ENCODE results near the gene TMEM41A.

DNA sequence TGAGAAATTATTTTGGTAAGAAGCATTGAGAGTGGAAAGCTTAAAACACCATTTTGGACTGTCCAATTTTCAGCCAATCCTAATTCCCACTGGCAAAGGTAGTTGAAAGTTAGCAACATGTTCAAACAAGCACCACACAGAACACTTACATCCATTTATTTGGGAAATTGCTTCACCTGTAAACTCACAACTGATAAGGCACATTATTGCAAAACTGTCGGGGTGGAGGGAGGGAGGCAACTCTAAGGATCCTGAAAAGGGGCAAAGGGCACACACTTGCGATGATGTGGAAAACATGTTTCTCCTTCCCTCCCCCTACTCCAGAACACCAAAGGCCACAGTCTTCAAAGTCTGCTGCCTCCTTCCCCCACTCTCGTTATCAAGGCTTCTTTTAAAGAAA lies 9.4 kb downstream of the TMEM41A start:
- TF ChIP-seq NFIC (IDR thresholded peaks at IDR 0.05) (no peak), ZBTB7A (IDR thresholded peaks at IDR 0.05; ENCODE audit: low read depth) (no peak), EP300 (IDR thresholded peaks at IDR 0.05; ENCODE audit: borderline replicate concordance) (no peak), RAD21 (IDR thresholded peaks at IDR 0.05; ENCODE audit: low read depth) (no peak)
- TF ChIP-seq, protein P1, sequence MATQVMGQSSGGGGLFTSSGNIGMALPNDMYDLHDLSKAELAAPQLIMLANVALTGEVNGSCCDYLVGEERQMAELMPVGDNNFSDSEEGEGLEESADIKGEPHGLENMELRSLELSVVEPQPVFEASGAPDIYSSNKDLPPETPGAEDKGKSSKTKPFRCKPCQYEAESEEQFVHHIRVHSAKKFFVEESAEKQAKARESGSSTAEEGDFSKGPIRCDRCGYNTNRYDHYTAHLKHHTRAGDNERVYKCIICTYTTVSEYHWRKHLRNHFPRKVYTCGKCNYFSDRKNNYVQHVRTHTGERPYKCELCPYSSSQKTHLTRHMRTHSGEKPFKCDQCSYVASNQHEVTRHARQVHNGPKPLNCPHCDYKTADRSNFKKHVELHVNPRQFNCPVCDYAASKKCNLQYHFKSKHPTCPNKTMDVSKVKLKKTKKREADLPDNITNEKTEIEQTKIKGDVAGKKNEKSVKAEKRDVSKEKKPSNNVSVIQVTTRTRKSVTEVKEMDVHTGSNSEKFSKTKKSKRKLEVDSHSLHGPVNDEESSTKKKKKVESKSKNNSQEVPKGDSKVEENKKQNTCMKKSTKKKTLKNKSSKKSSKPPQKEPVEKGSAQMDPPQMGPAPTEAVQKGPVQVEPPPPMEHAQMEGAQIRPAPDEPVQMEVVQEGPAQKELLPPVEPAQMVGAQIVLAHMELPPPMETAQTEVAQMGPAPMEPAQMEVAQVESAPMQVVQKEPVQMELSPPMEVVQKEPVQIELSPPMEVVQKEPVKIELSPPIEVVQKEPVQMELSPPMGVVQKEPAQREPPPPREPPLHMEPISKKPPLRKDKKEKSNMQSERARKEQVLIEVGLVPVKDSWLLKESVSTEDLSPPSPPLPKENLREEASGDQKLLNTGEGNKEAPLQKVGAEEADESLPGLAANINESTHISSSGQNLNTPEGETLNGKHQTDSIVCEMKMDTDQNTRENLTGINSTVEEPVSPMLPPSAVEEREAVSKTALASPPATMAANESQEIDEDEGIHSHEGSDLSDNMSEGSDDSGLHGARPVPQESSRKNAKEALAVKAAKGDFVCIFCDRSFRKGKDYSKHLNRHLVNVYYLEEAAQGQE (IDR thresholded peaks at IDR 0.05; ENCODE audit: low read depth), result no peak
